ENCODE results near the gene BRD3OS.

Gene BRD3OS

DNA sequence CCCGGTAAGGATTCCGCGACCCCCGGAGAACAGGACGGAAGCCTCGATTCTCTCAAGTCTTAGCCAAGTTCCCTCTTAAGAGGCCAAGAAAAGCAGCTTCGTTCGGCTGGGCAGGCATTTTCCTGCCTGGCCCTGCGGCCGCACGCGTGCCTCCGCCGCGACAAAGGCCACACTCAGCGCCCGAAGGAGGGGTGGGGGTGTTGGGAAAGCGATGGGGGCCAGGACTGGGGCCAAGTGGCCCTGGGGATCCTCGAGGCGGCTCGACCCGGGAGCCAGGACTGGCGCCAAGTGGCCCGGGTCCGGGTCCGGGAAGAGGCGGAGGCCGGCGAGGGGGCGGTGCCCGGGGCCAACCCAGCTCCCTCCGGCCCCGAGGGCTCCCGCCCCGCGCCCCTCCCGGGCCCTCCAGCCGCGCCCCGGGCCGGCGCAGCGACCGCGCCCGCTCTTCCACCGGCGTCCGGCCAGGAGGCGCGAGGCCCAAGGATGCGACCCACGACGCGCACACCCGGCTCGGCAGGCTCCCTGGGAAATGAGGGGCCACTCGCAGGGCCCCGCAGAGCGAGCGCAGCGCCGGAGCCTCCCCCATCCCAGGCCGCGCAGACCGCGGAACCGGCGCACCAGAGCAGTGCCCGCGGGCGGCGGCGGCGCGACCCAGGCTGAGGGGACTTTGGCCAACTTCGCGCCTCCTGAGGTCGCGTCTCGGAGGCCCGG, 33.9 kb upstream of the BRD3OS start:
- TF ChIP-seq, protein P1, sequence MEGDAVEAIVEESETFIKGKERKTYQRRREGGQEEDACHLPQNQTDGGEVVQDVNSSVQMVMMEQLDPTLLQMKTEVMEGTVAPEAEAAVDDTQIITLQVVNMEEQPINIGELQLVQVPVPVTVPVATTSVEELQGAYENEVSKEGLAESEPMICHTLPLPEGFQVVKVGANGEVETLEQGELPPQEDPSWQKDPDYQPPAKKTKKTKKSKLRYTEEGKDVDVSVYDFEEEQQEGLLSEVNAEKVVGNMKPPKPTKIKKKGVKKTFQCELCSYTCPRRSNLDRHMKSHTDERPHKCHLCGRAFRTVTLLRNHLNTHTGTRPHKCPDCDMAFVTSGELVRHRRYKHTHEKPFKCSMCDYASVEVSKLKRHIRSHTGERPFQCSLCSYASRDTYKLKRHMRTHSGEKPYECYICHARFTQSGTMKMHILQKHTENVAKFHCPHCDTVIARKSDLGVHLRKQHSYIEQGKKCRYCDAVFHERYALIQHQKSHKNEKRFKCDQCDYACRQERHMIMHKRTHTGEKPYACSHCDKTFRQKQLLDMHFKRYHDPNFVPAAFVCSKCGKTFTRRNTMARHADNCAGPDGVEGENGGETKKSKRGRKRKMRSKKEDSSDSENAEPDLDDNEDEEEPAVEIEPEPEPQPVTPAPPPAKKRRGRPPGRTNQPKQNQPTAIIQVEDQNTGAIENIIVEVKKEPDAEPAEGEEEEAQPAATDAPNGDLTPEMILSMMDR (IDR thresholded peaks at IDR 0.05), result no peak
- no peak for TF ChIP-seq ZFX (IDR thresholded peaks at IDR 0.05; ENCODE audit: borderline replicate concordance)
- peak overlapping the region; percentile 84 for H3K27ac ChIP-seq

DNA sequence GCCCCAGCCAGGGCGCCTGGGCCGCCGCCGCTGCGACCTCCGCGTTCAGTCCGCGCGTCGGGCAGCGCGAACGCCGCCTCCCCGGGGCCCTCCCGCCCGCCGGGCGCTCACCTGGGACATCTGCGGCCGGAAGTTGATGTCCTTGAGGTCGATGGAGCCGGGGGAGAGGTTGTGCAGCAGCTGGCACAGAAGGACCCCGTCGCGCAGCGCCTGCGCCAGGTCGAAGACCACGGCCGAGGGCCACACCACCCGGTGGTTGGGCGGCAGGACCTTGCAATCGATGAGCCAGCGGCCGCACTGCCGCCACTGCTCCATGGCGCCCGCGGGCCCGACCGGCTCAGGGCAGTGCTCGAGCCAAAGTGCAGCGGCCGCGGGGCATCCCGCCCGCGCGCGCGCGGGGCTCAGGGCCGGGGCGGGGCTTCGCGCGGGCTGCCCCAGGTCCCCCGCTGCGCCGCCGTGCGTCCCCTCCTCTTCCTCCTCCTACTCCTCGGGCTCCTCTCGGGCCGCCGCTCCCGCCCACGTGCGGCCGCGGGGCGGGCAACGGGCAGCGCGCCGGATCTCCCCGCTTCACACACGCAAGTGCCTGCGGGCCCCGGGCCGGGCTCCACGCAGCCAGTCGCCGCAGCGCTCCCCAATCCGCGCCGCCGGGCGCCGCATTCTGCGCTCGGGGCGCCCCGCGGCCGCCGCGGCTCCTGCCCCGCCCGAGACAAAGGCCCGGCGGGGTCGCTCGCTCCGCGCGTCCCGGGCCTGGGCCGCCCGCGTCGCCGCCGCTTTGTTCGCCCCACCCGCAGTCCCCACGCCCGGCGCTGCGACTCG, 33.1 kb upstream of the BRD3OS start, which contains the start of gene VAV2:
Gene VAV2, minus strand, starts transcription at position 361 of the 816 bp plus-strand sequence. Its CDS starts 46 bp downstream, at position 315.
- H3K27ac ChIP-seq, result peak within 1 kb of the TSS; percentile 84
- TF ChIP-seq ZFX (IDR thresholded peaks at IDR 0.05; ENCODE audit: borderline replicate concordance), result no peak
- TF ChIP-seq, protein P1 (IDR thresholded peaks at IDR 0.05), result no peak

GRCh38 chr9:133992780-133993634, 32.3 kb upstream of the BRD3OS start:
- TF ChIP-seq, protein P1 (IDR thresholded peaks at IDR 0.05), result peak; percentile 75
- no peak for TF ChIP-seq ZFX (IDR thresholded peaks at IDR 0.05; ENCODE audit: borderline replicate concordance)
- peak overlapping the region; percentile 84 for H3K27ac ChIP-seq

- peak overlapping the region; percentile 84 for H3K27ac ChIP-seq
- TF ChIP-seq, protein P1 (IDR thresholded peaks at IDR 0.05), result no peak
- TF ChIP-seq ZFX (IDR thresholded peaks at IDR 0.05; ENCODE audit: borderline replicate concordance), result no peak
Observed at GRCh38 chr9:133993635-133994253, 31.5 kb upstream of the BRD3OS start.

DNA sequence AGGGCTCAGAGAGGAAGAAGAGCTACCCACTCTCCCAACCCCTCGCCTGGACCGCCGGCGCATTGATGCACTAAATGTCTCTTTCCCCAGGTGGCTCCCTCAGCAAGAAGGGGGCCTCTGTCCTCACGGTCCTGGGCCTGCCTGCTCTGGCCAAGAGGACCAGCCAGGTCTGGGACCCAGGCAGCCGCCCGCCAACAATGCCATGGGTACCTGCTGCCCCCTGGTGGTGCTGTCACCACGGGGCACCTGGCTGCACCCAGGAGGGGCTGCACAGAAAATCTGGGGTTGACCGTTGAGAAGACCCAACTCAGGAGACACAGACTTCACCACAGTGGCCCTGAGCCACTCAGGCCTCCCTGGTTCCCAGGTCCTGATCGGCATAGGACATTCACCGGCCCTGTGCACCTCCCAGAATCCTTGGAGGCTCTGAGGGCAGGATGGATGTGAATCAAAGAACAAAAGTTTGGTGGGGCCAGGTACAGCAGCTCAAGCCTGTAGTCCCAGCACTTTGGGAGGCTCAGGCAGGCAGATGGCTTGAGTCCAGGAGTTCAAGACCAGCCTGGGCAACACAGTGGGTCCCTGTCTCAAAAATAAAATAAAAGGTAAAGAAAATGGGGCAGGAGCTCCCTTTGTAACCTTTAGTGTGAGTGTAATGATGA, 30.8 kb upstream of the BRD3OS start:
- TF ChIP-seq, protein P1 (IDR thresholded peaks at IDR 0.05), result peak; percentile 96
- TF ChIP-seq ZFX (IDR thresholded peaks at IDR 0.05; ENCODE audit: borderline replicate concordance), result no peak
- no peak overlapping the region for H3K27ac ChIP-seq

All from 22Rv1 (cell line).